ENCODE results near the gene MAT2A. TPM values are rescaled to one million over a fixed set of nuclear protein-coding genes. Genes with fewer than 3 reads are reported as not detected.
A peak's percentile ranks its signal among the peaks of the same experiment; 100 is the strongest.

Gene MAT2A
- total RNA-seq, 1 donor from 2014 or later: 405 TPM

GRCh38 chr2:85585781-85586105 is 46.8 kb downstream of the MAT2A start:
- no peak for DNase-seq (ENCODE audit: low read depth, low spot score)
- no peak for TF ChIP-seq CTCF (conservative IDR thresholded peaks at IDR 0.05)
- Mint-ChIP-seq H3K27ac (ENCODE audit: unreplicated experiment) (no peak overlapping the region), H3K9me3 (no peaks in the 10 kb centered on the region), H3K4me1 (peaks cover 24% of the 10 kb centered on the region), H3K4me3 (no peak overlapping the region), H3K27me3 (ENCODE audit: low read depth) (peaks cover 5% of the 10 kb centered on the region), H3K36me3 (ENCODE audit: low read depth) (no peaks in the 10 kb centered on the region)

GRCh38 chr2:85588236-85588635 is 49.3 kb downstream of the MAT2A start:
- H3K4me1 Mint-ChIP-seq: peaks cover 20% of the 10 kb centered on the region
- H3K27me3 Mint-ChIP-seq (ENCODE audit: low read depth): peaks cover 3% of the 10 kb centered on the region
- no peak for TF ChIP-seq CTCF (conservative IDR thresholded peaks at IDR 0.05)
- no peaks in the 10 kb centered on the region for H3K9me3 Mint-ChIP-seq
- DNase-seq (ENCODE audit: low read depth, low spot score): no peak
- no peak overlapping the region for H3K4me3 Mint-ChIP-seq
- H3K36me3 Mint-ChIP-seq (ENCODE audit: low read depth): no peaks in the 10 kb centered on the region
- H3K27ac Mint-ChIP-seq (ENCODE audit: unreplicated experiment): peak overlapping the region; percentile 45

GRCh38 chr2:85588645-85589044 is 49.7 kb downstream of the MAT2A start:
- H3K4me1 Mint-ChIP-seq: peaks cover 20% of the 10 kb centered on the region
- H3K9me3 Mint-ChIP-seq: no peaks in the 10 kb centered on the region
- H3K4me3 Mint-ChIP-seq: no peak overlapping the region
- no peaks in the 10 kb centered on the region for H3K36me3 Mint-ChIP-seq (ENCODE audit: low read depth)
- no peak for DNase-seq (ENCODE audit: low read depth, low spot score)
- H3K27ac Mint-ChIP-seq (ENCODE audit: unreplicated experiment): peak overlapping the region; percentile 45
- no peak for TF ChIP-seq CTCF (conservative IDR thresholded peaks at IDR 0.05)
- H3K27me3 Mint-ChIP-seq (ENCODE audit: low read depth): peaks cover 3% of the 10 kb centered on the region

- H3K9me3 Mint-ChIP-seq: no peaks in the 10 kb centered on the region
- H3K27ac Mint-ChIP-seq (ENCODE audit: unreplicated experiment): no peak overlapping the region
- no peaks in the 10 kb centered on the region for H3K36me3 Mint-ChIP-seq (ENCODE audit: low read depth)
- H3K27me3 Mint-ChIP-seq (ENCODE audit: low read depth): peaks cover 3% of the 10 kb centered on the region
- peaks cover 22% of the 10 kb centered on the region for H3K4me1 Mint-ChIP-seq
- no peak overlapping the region for H3K4me3 Mint-ChIP-seq
- no peak for DNase-seq (ENCODE audit: low read depth, low spot score)
- TF ChIP-seq CTCF (conservative IDR thresholded peaks at IDR 0.05): no peak
These were observed 50.2 kb downstream of the MAT2A start for GRCh38 chr2:85589181-85589580.

GRCh38 chr2:85589982-85590791 is 51.2 kb downstream of the MAT2A start:
- H3K36me3 Mint-ChIP-seq (ENCODE audit: low read depth): no peaks in the 10 kb centered on the region
- H3K27ac Mint-ChIP-seq (ENCODE audit: unreplicated experiment): peak overlapping the region; percentile 83
- peaks cover 30% of the 10 kb centered on the region for H3K4me1 Mint-ChIP-seq
- H3K4me3 Mint-ChIP-seq: no peak overlapping the region
- H3K9me3 Mint-ChIP-seq: no peaks in the 10 kb centered on the region
- no peak for TF ChIP-seq CTCF (conservative IDR thresholded peaks at IDR 0.05)
- DNase-seq (ENCODE audit: low read depth, low spot score): no peak
- H3K27me3 Mint-ChIP-seq (ENCODE audit: low read depth): peaks cover 3% of the 10 kb centered on the region
